Middle frontal gyrus (tissue), 1 donor: ENCODE measurements around the gene DEXI.

ENCODE experiments used
- DNase-seq: peaks from one replicate; pipeline ENCODE4 v3.0.0-alpha.2; 2015; ENCODE audit warnings: low spot score; ENCODE audit errors: extremely low spot score

The DEXI gene

GRCh38 chr16:10942352-10943063 is at the start of gene DEXI:
Gene DEXI, minus strand, starts transcription at chr16:10942468. Its CDS starts 463 bp downstream, at chr16:10942005.
- peak; percentile 90 for DNase-seq

- no peak for DNase-seq
Observed at GRCh38 chr16:10990378-10990777, 48.1 kb upstream of the DEXI start.

- no peak for DNase-seq
Observed at GRCh38 chr16:10989559-10989958, 47.3 kb upstream of the DEXI start.

GRCh38 chr16:10988879-10989278 is 46.6 kb upstream of the DEXI start:
- DNase-seq: no peak

- no peak for DNase-seq
Observed at GRCh38 chr16:10988164-10988803, 46.0 kb upstream of the DEXI start.

- no peak for DNase-seq
Observed at GRCh38 chr16:10987361-10988163, 45.3 kb upstream of the DEXI start.

GRCh38 chr16:10984509-10984908 is 42.2 kb upstream of the DEXI start:
- no peak for DNase-seq

GRCh38 chr16:10983159-10983558 is 40.9 kb upstream of the DEXI start:
- no peak for DNase-seq

- no peak for DNase-seq
Observed at GRCh38 chr16:10982465-10983150, 40.3 kb upstream of the DEXI start.

- no peak for DNase-seq
Observed at GRCh38 chr16:10981697-10982216, 39.5 kb upstream of the DEXI start.

- no peak for DNase-seq
Observed at GRCh38 chr16:10980813-10981212, 38.5 kb upstream of the DEXI start.

- DNase-seq: no peak
Observed at GRCh38 chr16:10979717-10980601, 37.7 kb upstream of the DEXI start.

- no peak for DNase-seq
Observed at GRCh38 chr16:10978871-10979446, 36.7 kb upstream of the DEXI start.

GRCh38 chr16:10978124-10978523 is 35.9 kb upstream of the DEXI start:
- DNase-seq: no peak

GRCh38 chr16:10976634-10977033 is 34.4 kb upstream of the DEXI start:
- no peak for DNase-seq

- no peak for DNase-seq
Observed at GRCh38 chr16:10972819-10973464, 30.7 kb upstream of the DEXI start.

GRCh38 chr16:10972108-10972818 is 30.0 kb upstream of the DEXI start:
- DNase-seq: no peak

GRCh38 chr16:10971560-10971961 is 29.3 kb upstream of the DEXI start:
- DNase-seq: peak; percentile 62

GRCh38 chr16:10970065-10970464 is 27.8 kb upstream of the DEXI start:
- DNase-seq: no peak
